CD14-positive monocyte (primary cell): ENCODE results near the gene PCDHB2. TPM values are rescaled to one million over a fixed set of nuclear protein-coding genes. Genes with fewer than 3 reads are reported as not detected.
A peak's percentile ranks its signal among the peaks of the same experiment; 100 is the strongest.

Experiments used
- DNase-seq, 3 donors: peaks; one replicate each; pipeline ENCODE4 v3.0.0-alpha.2; 2011 to 2022
- H2AFZ ChIP-seq: 2 replicates; pipeline ENCODE4 v1.6.0; 2012; ENCODE audit warnings: mild to moderate bottlenecking, low read depth, low read length, inconsistent platforms; ENCODE audit not compliant: insufficient read depth, poor library complexity, severe bottlenecking
- H3K27ac ChIP-seq, 2 donors: 1 replicate in 1 of 2; 2 replicates in 1 of 2; pipeline ENCODE4 v1.5.1; 2012 to 2013; ENCODE audit warnings: low read length in 2 of 2, control low read depth in 1 of 2, inconsistent platforms in 1 of 2, low read depth in 1 of 2, mild to moderate bottlenecking in 1 of 2
- H3K27me3 ChIP-seq, 2 donors: one replicate each; pipeline versions ENCODE4 v1.6.0 to v1.6.1; 2011 to 2013; ENCODE audit warnings: low read length in 2 of 2; ENCODE audit not compliant: control insufficient read depth in 2 of 2, insufficient read depth in 2 of 2
- H3K36me3 ChIP-seq, 2 donors: replicated peaks in 1 of 2; 1 replicate in 1 of 2; 2 replicates in 1 of 2; pipeline versions ENCODE4 v1.5.1 to v1.6.1; 2012 to 2013; ENCODE audit warnings: low read length in 2 of 2, control low read depth in 1 of 2, inconsistent platforms in 1 of 2, mild to moderate bottlenecking in 1 of 2; ENCODE audit not compliant: insufficient read depth in 2 of 2, control insufficient read depth in 1 of 2
- H3K4me1 ChIP-seq, 2 donors: 1 replicate in 1 of 2; 2 replicates in 1 of 2; pipeline versions ENCODE4 v1.5.1 to v1.6.1; 2012 to 2013; ENCODE audit warnings: low read length in 2 of 2, control low read depth in 1 of 2, inconsistent platforms in 1 of 2, mild to moderate bottlenecking in 1 of 2, moderate library complexity in 1 of 2; ENCODE audit not compliant: insufficient read depth in 2 of 2, control insufficient read depth in 1 of 2
- H3K4me2 ChIP-seq: replicated peaks from 2 replicates; pipeline ENCODE3; 2012; ENCODE audit warnings: low read length, moderate library complexity, mild to moderate bottlenecking; ENCODE audit not compliant: poor library complexity, severe bottlenecking; ENCODE audit errors: extremely low read depth
- H3K4me3 ChIP-seq, 3 experiments: fragments of 200-600 bp in 1 of 3; sonication (generic) in 1 of 3; replicated peaks in 1 of 3; 1 replicate in 2 of 3; 2 replicates in 1 of 3; pipeline ENCODE4 v1.5.1; 2011 to 2013; ENCODE audit warnings: low read length in 3 of 3, mild to moderate bottlenecking in 3 of 3, control low read depth in 2 of 3, low read depth in 2 of 3, inconsistent platforms in 1 of 3, moderate library complexity in 1 of 3
- H3K79me2 ChIP-seq: 2 replicates; pipeline ENCODE4 v1.6.0; 2012; ENCODE audit warnings: mild to moderate bottlenecking, control low read depth, inconsistent platforms, low read length, moderate library complexity; ENCODE audit not compliant: insufficient read depth
- H3K9ac ChIP-seq: 2 replicates; pipeline ENCODE4 v1.6.0; 2017; ENCODE audit warnings: low read length, mild to moderate bottlenecking; ENCODE audit not compliant: insufficient read depth, poor library complexity, severe bottlenecking
- H3K9me3 ChIP-seq, 2 donors: replicated peaks in 1 of 2; 1 replicate in 1 of 2; 2 replicates in 1 of 2; pipeline versions ENCODE4 v1.5.1 to v1.6.1; 2012 to 2013; ENCODE audit warnings: low read length in 2 of 2, control low read depth in 1 of 2; ENCODE audit not compliant: control insufficient read depth in 1 of 2, insufficient read depth in 1 of 2
- H4K20me1 ChIP-seq: 2 replicates; pipeline ENCODE4 v1.6.0; 2012; ENCODE audit warnings: mild to moderate bottlenecking, low read length, control low read depth, moderate library complexity; ENCODE audit not compliant: insufficient read depth
- H3K27ac Mint-ChIP-seq, 7 donors: one replicate each; pipeline ENCODE4 v1.8.0; 2020; ENCODE audit warnings: mild to moderate bottlenecking in 7 of 7, mixed read lengths in 7 of 7, moderate library complexity in 6 of 7, inconsistent platforms in 2 of 7
- H3K27me3 Mint-ChIP-seq, 3 donors: one replicate each; pipeline ENCODE4 v1.8.0; 2021 to 2022; ENCODE audit warnings: low read depth in 3 of 3, mild to moderate bottlenecking in 3 of 3, mixed read lengths in 3 of 3, moderate library complexity in 3 of 3, inconsistent platforms in 1 of 3
- H3K36me3 Mint-ChIP-seq, 2 donors: one replicate each; pipeline ENCODE4 v1.8.0; 2020; ENCODE audit warnings: mixed read lengths in 2 of 2, inconsistent platforms in 1 of 2, mild to moderate bottlenecking in 1 of 2
- H3K4me1 Mint-ChIP-seq: one replicate; pipeline ENCODE4 v1.8.0; 2020; ENCODE audit warnings: mild to moderate bottlenecking, mixed read lengths
- H3K4me3 Mint-ChIP-seq, 2 donors: one replicate each; pipeline ENCODE4 v1.8.0; 2020; ENCODE audit warnings: mild to moderate bottlenecking in 2 of 2, mixed read lengths in 2 of 2, moderate library complexity in 1 of 2
- H3K9me3 Mint-ChIP-seq, 7 donors: one replicate each; pipeline ENCODE4 v1.8.0; 2020 to 2022; ENCODE audit warnings: mixed read lengths in 7 of 7, mild to moderate bottlenecking in 6 of 7, moderate library complexity in 6 of 7, inconsistent platforms in 2 of 7
- CTCF ChIP-seq: fragments of 200-600 bp; IDR thresholded peaks from one replicate; pipeline ENCODE4 v1.8.0; 2022; ENCODE audit warnings: antibody characterized with exemption, mild to moderate bottlenecking
- WGBS: methylation state at CpG from one replicate; pipeline ENCODE4 v1.1.5; 2013; ENCODE audit warnings: missing lambda C conversion rate; ENCODE audit not compliant: insufficient coverage; 5-methylcytosine and 5-hydroxymethylcytosine counted together
- intact Hi-C, 2 donors: fragments of 100-400 bp; cut with micrococcal nuclease; formaldehyde crosslinking; loops; one replicate each; pipeline versions ENCODE4 v1.15.0 to v1.15.1; 2023
- polyA minus RNA-seq: library from RNA; depleted of rRNA, polyadenylated mRNA; stranded (reverse); fragments of >200 nt; gene quantifications from 2 replicates; pipeline ENCODE4 v1.2.3, GENCODE V29; 2012
- polyA plus RNA-seq, 3 donors: library from polyadenylated mRNA; depleted of rRNA in 1 of 3; unstranded in 2 of 3; stranded (reverse) in 1 of 3; fragments of 300-500 nt in 2 of 3; fragments of >200 nt in 1 of 3; fragmentation: Illumina TruSeq in 2 of 3; gene quantifications; 1 replicate in 2 of 3; 2 replicates in 1 of 3; pipeline ENCODE4 v1.2.3, GENCODE V29; 2012 to 2021
- total RNA-seq, 12 experiments: library from RNA in 1 of 12; stranded (reverse) in 1 of 12; fragments of 120-200 nt in 1 of 12; gene quantifications; one replicate each; pipeline ENCODE4 v1.2.4 and lab custom pipeline; 2013 to 2026; ENCODE audit warnings: mixed read lengths in 6 of 12, inconsistent platforms in 1 of 12

The PCDHB2 gene
- total RNA-seq (2013), result not detected
- polyA plus RNA-seq (not detected), polyA minus RNA-seq (not detected in 2 replicates), total RNA-seq (lab: John Stamatoyannopoulos, UW) (0 to 3.7 (median 0) reads per million in 11 experiments)

DNA sequence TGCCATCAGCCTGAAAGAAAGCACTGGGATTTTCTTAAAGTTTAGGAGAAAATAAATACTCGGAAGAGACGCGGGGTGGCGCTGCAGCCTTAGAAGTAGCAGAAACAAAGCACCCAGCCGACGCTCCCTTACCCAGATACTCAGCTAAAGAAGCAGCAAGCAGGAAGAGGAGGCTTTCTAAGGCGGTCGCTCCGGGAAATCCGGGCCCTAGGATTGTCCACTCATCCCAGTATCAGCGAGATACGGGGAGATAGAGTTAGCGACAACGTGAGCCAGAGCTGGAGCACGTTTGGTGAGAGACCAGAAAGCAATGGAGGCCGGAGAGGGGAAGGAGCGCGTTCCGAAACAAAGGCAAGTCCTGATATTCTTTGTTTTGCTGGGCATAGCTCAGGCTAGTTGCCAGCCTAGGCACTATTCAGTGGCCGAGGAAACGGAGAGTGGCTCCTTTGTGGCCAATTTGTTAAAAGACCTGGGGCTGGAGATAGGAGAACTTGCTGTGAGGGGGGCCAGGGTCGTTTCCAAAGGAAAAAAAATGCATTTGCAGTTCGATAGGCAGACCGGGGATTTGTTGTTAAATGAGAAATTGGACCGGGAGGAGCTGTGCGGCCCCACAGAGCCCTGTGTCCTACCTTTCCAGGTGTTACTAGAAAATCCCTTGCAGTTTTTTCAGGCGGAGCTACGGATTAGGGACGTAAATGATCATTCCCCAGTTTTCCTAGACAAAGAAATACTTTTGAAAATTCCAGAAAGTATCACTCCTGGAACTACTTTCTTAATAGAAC is at the start of gene PCDHB2:
Gene PCDHB2, plus strand, starts transcription at position 135 of the 782 bp plus-strand sequence. Its CDS starts 176 bp downstream, at position 311.
- H3K4me3 Mint-ChIP-seq, result peak within 1 kb of the TSS in 1 of 2 donors; percentile 31
- no peak for TF ChIP-seq CTCF
- H3K27me3 Mint-ChIP-seq, result peaks cover 16 to 28% (median 20%) of the 10 kb centered on the region in 3 donors
- Histone ChIP-seq H3K9ac (no peak within 1 kb of the TSS), H3K27ac (no peak within 1 kb of the TSS), H3K4me2 (no peak within 1 kb of the TSS), H4K20me1 (no peaks in the 10 kb centered on the region), H3K4me3 (no peak within 1 kb of the TSS), H3K36me3 (no peaks in the 10 kb centered on the region), H3K79me2 (no peaks in the 10 kb centered on the region), H2AFZ (no peak within 1 kb of the TSS), H3K27me3 (peaks cover 0 to 17% of the 10 kb centered on the region in 2 donors), H3K9me3 (peaks cover 12 to 33% of the 10 kb centered on the region in 2 donors), H3K4me1 (no peaks in the 10 kb centered on the region)
- H3K27ac Mint-ChIP-seq, result no peak within 1 kb of the TSS
- intact Hi-C loops, result no loop called here
- H3K4me1 Mint-ChIP-seq, result no peaks in the 10 kb centered on the region
- H3K36me3 Mint-ChIP-seq, result peaks cover 0 to 2% of the 10 kb centered on the region in 2 donors
- no peak for DNase-seq
- WGBS, result 16% methylated on average over 24 of the region's 29 CpGs
- H3K9me3 Mint-ChIP-seq, result peaks cover 17 to 39% (median 33%) of the 10 kb centered on the region in 7 donors

GRCh38 chr5:141050622-141051520 is 43.5 kb upstream of the PCDHB2 start, which contains the start of gene PCDHB1:
PCDHB1 (plus strand) TSS chr5:141051374; CDS start chr5:141051471, 97 bp downstream.
- H3K36me3 ChIP-seq, result no peaks in the 10 kb centered on the region
- no peak for TF ChIP-seq CTCF
- no peak within 1 kb of the TSS for H3K27ac Mint-ChIP-seq
- H3K9me3 Mint-ChIP-seq, result peaks cover 15 to 32% (median 28%) of the 10 kb centered on the region in 7 donors
- DNase-seq, result no peak
- H3K79me2 ChIP-seq, result no peaks in the 10 kb centered on the region
- H3K4me1 ChIP-seq, result no peaks in the 10 kb centered on the region
- peaks cover 0 to 2% of the 10 kb centered on the region in 2 donors for H3K36me3 Mint-ChIP-seq
- H4K20me1 ChIP-seq, result no peaks in the 10 kb centered on the region
- H3K27me3 ChIP-seq, result peaks cover 3 to 14% of the 10 kb centered on the region in 2 donors
- no peak within 1 kb of the TSS for H3K4me2 ChIP-seq
- H3K27me3 Mint-ChIP-seq, result peaks cover 9 to 17% (median 15%) of the 10 kb centered on the region in 3 donors
- peaks cover 26 to 30% of the 10 kb centered on the region in 2 donors for H3K9me3 ChIP-seq
- no peak within 1 kb of the TSS for H3K4me3 ChIP-seq
- H3K9ac ChIP-seq, result no peak within 1 kb of the TSS
- H3K4me3 Mint-ChIP-seq, result peak within 1 kb of the TSS in 1 of 2 donors; percentile 71
- H3K4me1 Mint-ChIP-seq, result no peaks in the 10 kb centered on the region
- no peak within 1 kb of the TSS for H3K27ac ChIP-seq
- WGBS, result 24% methylated on average over 10 of the region's 20 CpGs
- intact Hi-C loops, result no loop called here
- no peak within 1 kb of the TSS for H2AFZ ChIP-seq
